Trophoblast cell (in vitro differentiated cells and primary cell): ENCODE results near the gene CEBPA. TPM values are rescaled to one million over a fixed set of nuclear protein-coding genes. Genes with fewer than 3 reads are reported as not detected.

ENCODE experiments used
- DNase-seq, 2 donors: peaks; one replicate each; pipeline ENCODE4 v3.0.0-alpha.2; 2016
- H2AFZ ChIP-seq: 2 replicates; pipeline ENCODE4 v1.6.1; 2013; ENCODE audit warnings: low read length, moderate library complexity, mild to moderate bottlenecking; ENCODE audit not compliant: insufficient read depth, poor library complexity
- H2AK5ac ChIP-seq: 2 replicates; pipeline ENCODE4 v1.6.1; 2013; ENCODE audit warnings: mild to moderate bottlenecking, low read length
- H2BK120ac ChIP-seq: 2 replicates; pipeline ENCODE4 v1.6.1; 2013; ENCODE audit warnings: low read length, mild to moderate bottlenecking, moderate library complexity; ENCODE audit not compliant: insufficient read depth, poor library complexity
- H2BK12ac ChIP-seq: 2 replicates; pipeline ENCODE4 v1.6.1; 2013; ENCODE audit warnings: mild to moderate bottlenecking, low read length, moderate library complexity
- H2BK5ac ChIP-seq: 2 replicates; pipeline ENCODE4 v1.6.1; 2013; ENCODE audit warnings: low read length, low read depth, moderate library complexity, mild to moderate bottlenecking; ENCODE audit not compliant: poor library complexity
- H3K14ac ChIP-seq: 2 replicates; pipeline ENCODE4 v1.6.1; 2013; ENCODE audit warnings: mild to moderate bottlenecking, low read length
- H3K18ac ChIP-seq: 2 replicates; pipeline ENCODE4 v1.6.1; 2013; ENCODE audit warnings: mild to moderate bottlenecking, low read length
- H3K23ac ChIP-seq: 2 replicates; pipeline ENCODE4 v1.6.1; 2013; ENCODE audit warnings: low read length
- H3K27ac ChIP-seq: 2 replicates; pipeline ENCODE4 v1.5.1; 2013; ENCODE audit warnings: low read depth, mild to moderate bottlenecking, inconsistent platforms, low read length, moderate library complexity
- H3K27me3 ChIP-seq: 2 replicates; pipeline ENCODE4 v1.6.1; 2013; ENCODE audit warnings: inconsistent platforms, mild to moderate bottlenecking, low read length, moderate library complexity; ENCODE audit not compliant: insufficient read depth
- H3K36me3 ChIP-seq, 2 experiments: 1 replicate in 1 of 2; 2 replicates in 1 of 2; pipeline ENCODE4 v1.6.1; 2013; ENCODE audit warnings: low read length in 2 of 2, mild to moderate bottlenecking in 2 of 2, moderate library complexity in 1 of 2; ENCODE audit not compliant: insufficient read depth in 2 of 2, control insufficient read depth in 1 of 2
- H3K4ac ChIP-seq: 2 replicates; pipeline ENCODE4 v1.6.1; 2013; ENCODE audit warnings: low read depth, mild to moderate bottlenecking, low read length, moderate library complexity
- H3K4me1 ChIP-seq, 2 experiments: 1 replicate in 1 of 2; 2 replicates in 1 of 2; pipeline ENCODE4 v1.6.1; 2013; ENCODE audit warnings: low read length in 2 of 2, mild to moderate bottlenecking in 2 of 2, moderate library complexity in 1 of 2; ENCODE audit not compliant: insufficient read depth in 2 of 2, control insufficient read depth in 1 of 2
- H3K4me2 ChIP-seq: 2 replicates; pipeline ENCODE4 v1.6.1; 2013; ENCODE audit warnings: inconsistent platforms, mild to moderate bottlenecking, low read length, moderate library complexity
- H3K4me3 ChIP-seq: 2 replicates; pipeline ENCODE4 v1.5.1; 2013; ENCODE audit warnings: mild to moderate bottlenecking, low read depth, low read length, inconsistent platforms
- H3K79me1 ChIP-seq: one replicate; pipeline ENCODE4 v1.6.1; 2013; ENCODE audit warnings: low read length
- H3K79me2 ChIP-seq: 2 replicates; pipeline ENCODE4 v1.6.1; 2013; ENCODE audit warnings: low read length, mild to moderate bottlenecking; ENCODE audit not compliant: control insufficient read depth, insufficient read depth, poor library complexity
- H3K9ac ChIP-seq: 2 replicates; pipeline ENCODE4 v1.6.1; 2013; ENCODE audit warnings: mild to moderate bottlenecking, low read length
- H3K9me3 ChIP-seq: 2 replicates; pipeline ENCODE4 v1.6.1; 2013; ENCODE audit warnings: low read depth, mild to moderate bottlenecking, control low read depth, inconsistent platforms, low read length; ENCODE audit not compliant: insufficient read depth
- H4K12ac ChIP-seq: 2 replicates; pipeline ENCODE4 v1.6.1; 2013; ENCODE audit warnings: low read depth, mild to moderate bottlenecking, low read length, moderate library complexity
- H4K8ac ChIP-seq: 2 replicates; pipeline ENCODE4 v1.6.1; 2013; ENCODE audit warnings: low read depth, mild to moderate bottlenecking, low read length, moderate library complexity
- H4K91ac ChIP-seq: one replicate; pipeline ENCODE4 v1.6.1; 2013; ENCODE audit warnings: low read depth, mild to moderate bottlenecking, low read length, moderate library complexity
- WGBS: extraction: QIAGEN DNeasy Blood & Tissue Kit; methylation state at CpG from one replicate; pipeline ENCODE4 v1.1.7; 2013; ENCODE audit warnings: missing lambda C conversion rate; ENCODE audit not compliant: insufficient read length, insufficient coverage; ENCODE audit errors: extremely low coverage; 5-methylcytosine and 5-hydroxymethylcytosine counted together
- polyA plus RNA-seq: library from polyadenylated mRNA; stranded (reverse); fragments of 200-250 nt; gene quantifications from 2 replicates; pipeline ENCODE4 v1.2.3, GENCODE V29; 2013

The CEBPA gene
- 148 and 169 TPM in 2 replicates for polyA plus RNA-seq

GRCh38 chr19:33302175-33302973, at the start of gene CEBPA:
Gene CEBPA, minus strand, starts transcription at chr19:33302534. Its CDS starts 120 bp downstream, at chr19:33302414.
- Histone ChIP-seq H3K23ac (no peak within 1 kb of the TSS), H4K12ac (peak within 1 kb of the TSS; percentile 79), H2BK12ac (peak within 1 kb of the TSS; percentile 19), H3K4me1 (peaks cover 37 to 49% of the 10 kb centered on the region in 2 experiments), H3K18ac (peak within 1 kb of the TSS; percentile 75), H4K91ac (peak within 1 kb of the TSS; percentile 96), H3K9me3 (peaks cover 2% of the 10 kb centered on the region), H4K8ac (peak within 1 kb of the TSS; percentile 89), H2BK5ac (peak within 1 kb of the TSS; percentile 59), H3K4me3 (peak within 1 kb of the TSS; percentile 82), H2BK120ac (peak within 1 kb of the TSS; percentile 73), H2AFZ (peak within 1 kb of the TSS; percentile 69), H3K36me3 (no peaks in the 10 kb centered on the region), H3K27ac (peak within 1 kb of the TSS; percentile 94), H3K79me1 (peaks cover 39% of the 10 kb centered on the region), H3K79me2 (peaks cover 27% of the 10 kb centered on the region), H3K27me3 (peaks cover 5% of the 10 kb centered on the region), H3K4ac (peak within 1 kb of the TSS; percentile 89), H3K9ac (peak within 1 kb of the TSS; percentile 79), H3K14ac (peak within 1 kb of the TSS; percentile 92), H3K4me2 (peak within 1 kb of the TSS; percentile 96), H2AK5ac (peak within 1 kb of the TSS; percentile 71)
- no CpG with 5 or more reads among the region's 111 CpGs for WGBS
- peak; percentile 94 to 96 for DNase-seq

DNA sequence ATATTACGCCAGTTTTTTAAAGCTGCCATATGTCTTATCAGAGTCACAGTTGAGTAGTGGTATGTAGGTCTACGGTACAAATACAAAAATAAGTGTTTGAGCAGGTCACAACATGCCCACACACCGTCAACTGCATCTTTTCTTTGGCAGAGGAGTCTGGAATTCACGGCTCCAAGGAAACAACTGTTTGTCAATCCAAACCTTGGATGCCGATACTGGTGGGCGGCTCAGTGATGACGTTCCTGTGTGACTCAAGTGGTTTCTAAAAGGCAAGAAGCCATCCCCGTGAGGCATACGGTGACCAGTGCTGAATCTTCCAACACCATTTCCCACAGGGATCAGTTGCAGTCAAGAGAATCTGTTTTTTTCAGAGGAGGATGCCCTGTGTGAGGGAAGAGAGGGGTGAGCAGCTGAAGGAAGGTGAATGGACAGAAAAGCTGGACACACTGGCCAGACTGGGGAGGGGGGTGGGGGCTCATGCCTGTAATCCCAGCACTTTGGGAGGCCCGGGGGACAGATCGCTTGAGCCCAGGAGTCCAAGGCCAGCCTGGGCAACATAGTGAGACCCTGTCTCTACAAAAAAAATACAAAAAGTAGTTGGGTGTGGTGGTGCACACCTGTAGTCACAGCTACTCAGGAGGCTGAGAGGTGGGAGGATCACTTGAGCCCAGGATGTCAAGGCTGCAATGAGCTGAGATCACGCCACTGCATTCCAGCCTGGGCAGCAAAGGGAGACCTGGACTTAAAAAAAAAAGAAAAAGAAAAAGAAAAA, 48.4 kb upstream of the CEBPA start:
- DNase-seq, result peak; percentile 95
- Histone ChIP-seq H3K23ac (no peak overlapping the region), H3K27ac (no peak overlapping the region), H2AFZ (no peak overlapping the region), H3K18ac (no peak overlapping the region), H2BK5ac (no peak overlapping the region), H4K12ac (no peak overlapping the region), H2BK12ac (no peak overlapping the region), H3K14ac (no peak overlapping the region), H3K79me1 (no peaks in the 10 kb centered on the region), H2BK120ac (no peak overlapping the region), H4K8ac (no peak overlapping the region), H4K91ac (no peak overlapping the region), H3K4me1 (no peaks in the 10 kb centered on the region), H3K79me2 (no peaks in the 10 kb centered on the region), H3K9me3 (no peaks in the 10 kb centered on the region), H3K27me3 (no peaks in the 10 kb centered on the region), H3K9ac (no peak overlapping the region), H3K36me3 (no peaks in the 10 kb centered on the region), H3K4me2 (no peak overlapping the region), H3K4ac (no peak overlapping the region), H3K4me3 (no peak overlapping the region), H2AK5ac (no peak overlapping the region)
- no CpG with 5 or more reads among the region's 12 CpGs for WGBS

GRCh38 chr19:33349319-33350289, 47.3 kb upstream of the CEBPA start:
- Histone ChIP-seq H3K4me1 (no peaks in the 10 kb centered on the region), H3K27ac (no peak overlapping the region), H2BK5ac (no peak overlapping the region), H2BK120ac (no peak overlapping the region), H2BK12ac (no peak overlapping the region), H3K4ac (no peak overlapping the region), H3K9me3 (no peaks in the 10 kb centered on the region), H2AK5ac (no peak overlapping the region), H2AFZ (no peak overlapping the region), H3K18ac (no peak overlapping the region), H4K91ac (no peak overlapping the region), H4K8ac (no peak overlapping the region), H3K9ac (no peak overlapping the region), H3K4me2 (no peak overlapping the region), H3K27me3 (no peaks in the 10 kb centered on the region), H3K79me2 (no peaks in the 10 kb centered on the region), H3K79me1 (no peaks in the 10 kb centered on the region), H3K36me3 (no peaks in the 10 kb centered on the region), H3K4me3 (no peak overlapping the region), H3K14ac (no peak overlapping the region), H4K12ac (no peak overlapping the region), H3K23ac (no peak overlapping the region)
- no peak for DNase-seq
- WGBS, result no CpG with 5 or more reads among the region's 12 CpGs
